CD4-positive, alpha-beta T cell treated with Interferon gamma for 1 hour (primary cell): Measurements from ENCODE around the gene STPG2.

Experiments
- DNase-seq: peaks from one replicate; pipeline ENCODE4 v3.0.0-alpha.2; 2020

Gene STPG2

GRCh38 chr4:98143001-98143899, at the start of gene STPG2:
Gene STPG2 (minus strand): TSS chr4:98143476.
- DNase-seq, result peak; percentile 95

GRCh38 chr4:98185279-98185678, 42.0 kb upstream of the STPG2 start:
- no peak for DNase-seq

GRCh38 chr4:98181809-98182208, 38.5 kb upstream of the STPG2 start:
- no peak for DNase-seq

- DNase-seq, result no peak
These were observed 36.7 kb upstream of the STPG2 start for GRCh38 chr4:98179951-98180350.

GRCh38 chr4:98176531-98176930, 33.3 kb upstream of the STPG2 start:
- DNase-seq, result no peak

- DNase-seq, result no peak
These were observed 26.8 kb upstream of the STPG2 start for GRCh38 chr4:98170035-98170434.

- no peak for DNase-seq
These were observed 23.4 kb upstream of the STPG2 start for GRCh38 chr4:98166731-98167041.

GRCh38 chr4:98166025-98166730, 22.9 kb upstream of the STPG2 start:
- no peak for DNase-seq

- DNase-seq, result no peak
These were observed 19.4 kb upstream of the STPG2 start for GRCh38 chr4:98162696-98163095.

GRCh38 chr4:98151145-98151924, 8.1 kb upstream of the STPG2 start:
- no peak for DNase-seq

GRCh38 chr4:98150092-98150761, 7.0 kb upstream of the STPG2 start:
- no peak for DNase-seq

GRCh38 chr4:98148856-98149255, 5.6 kb upstream of the STPG2 start:
- DNase-seq, result no peak

- no peak for DNase-seq
These were observed 17.1 kb downstream of the STPG2 start for GRCh38 chr4:98126141-98126540.

- DNase-seq, result no peak
These were observed 17.7 kb downstream of the STPG2 start for GRCh38 chr4:98125585-98125984.

- DNase-seq, result no peak
These were observed 25.9 kb downstream of the STPG2 start for GRCh38 chr4:98117363-98117762.

- DNase-seq, result no peak
These were observed 30.3 kb downstream of the STPG2 start for GRCh38 chr4:98113012-98113411.

GRCh38 chr4:98110929-98111328, 32.3 kb downstream of the STPG2 start:
- DNase-seq, result no peak

- DNase-seq, result no peak
These were observed 33.1 kb downstream of the STPG2 start for GRCh38 chr4:98110214-98110613.

- DNase-seq, result no peak
These were observed 40.6 kb downstream of the STPG2 start for GRCh38 chr4:98102660-98103059.

- no peak for DNase-seq
These were observed 41.3 kb downstream of the STPG2 start for GRCh38 chr4:98101988-98102387.

GRCh38 chr4:98098764-98099163, 44.5 kb downstream of the STPG2 start:
- DNase-seq, result no peak

GRCh38 chr4:98094118-98094517, 49.2 kb downstream of the STPG2 start:
- no peak for DNase-seq

- DNase-seq, result no peak
These were observed 49.6 kb downstream of the STPG2 start for GRCh38 chr4:98093662-98094061.
